ENCODE results near the gene ENPP3. TPM values are rescaled to one million over a fixed set of nuclear protein-coding genes. Genes with fewer than 3 reads are reported as not detected.

Gene ENPP3
- 1.5 TPM for total RNA-seq

GRCh38 chr6:131636880-131637792 lies at the start of gene ENPP3:
ENPP3 (plus strand) TSS chr6:131637302; CDS start chr6:131637385, 83 bp downstream.

GRCh38 chr6:131627724-131628682 lies 9.1 kb upstream of the ENPP3 start, which contains the start of gene MED23:
MED23 (minus strand) TSS chr6:131628242; CDS start chr6:131628049, 193 bp downstream.

GRCh38 chr6:131710917-131711316 lies 73.8 kb downstream of the ENPP3 start, which contains the start of gene CTAGE9:
CTAGE9 (minus strand) TSS chr6:131711017; CDS start chr6:131711017, 0 bp downstream.

Other genes starting within 250 kb of the ENPP3 start
- 4.5 TPM for gene ARG1, start 64.1 kb upstream of the ENPP3 start, total RNA-seq
- 59.6 TPM for gene MED23, start 9.1 kb upstream of the ENPP3 start, total RNA-seq
- gene OR2A4, start 64.1 kb downstream of the ENPP3 start, total RNA-seq: not detected
- gene CTAGE9, start 73.7 kb downstream of the ENPP3 start, total RNA-seq: not detected
- 10.3 TPM for gene ENPP1, start 170.7 kb downstream of the ENPP3 start, total RNA-seq